AG08396 (cell line): ENCODE measurements around the gene FOXQ1.
A peak's percentile ranks its signal among the peaks of the same experiment; 100 is the strongest.
"Not testable (repeated sequence)": the region's sequence is repeated elsewhere in the genome, so short reads cannot be mapped to it uniquely, and the experiment has no call there.

Experiments used
- DNase-seq: peaks from one replicate; pipeline ENCODE4 v3.0.0; 2012; ENCODE audit warnings: low spot score, mixed read lengths

Gene FOXQ1

GRCh38 chr6:1291381-1291780, 20.5 kb upstream of the FOXQ1 start:
- no peak for DNase-seq

- DNase-seq: no peak
Measured at GRCh38 chr6:1295420-1295819, 16.5 kb upstream of the FOXQ1 start.

GRCh38 chr6:1296079-1296478, 15.8 kb upstream of the FOXQ1 start:
- DNase-seq: no peak

GRCh38 chr6:1296542-1296941, 15.4 kb upstream of the FOXQ1 start:
- peak; percentile 30 for DNase-seq

- no peak for DNase-seq
Measured at GRCh38 chr6:1297746-1298145, 14.2 kb upstream of the FOXQ1 start.

GRCh38 chr6:1298768-1299167, 13.1 kb upstream of the FOXQ1 start:
- no peak for DNase-seq

GRCh38 chr6:1306133-1306532, 5.8 kb upstream of the FOXQ1 start:
- DNase-seq: no peak

- DNase-seq: no peak
Measured at GRCh38 chr6:1309366-1309765, 2.5 kb upstream of the FOXQ1 start.

- DNase-seq: no peak
Measured at GRCh38 chr6:1310628-1311399, 1.1 kb upstream of the FOXQ1 start.

GRCh38 chr6:1312203-1312472, 240 bp downstream of the FOXQ1 start:
- no peak for DNase-seq

GRCh38 chr6:1312473-1313367, 822 bp downstream of the FOXQ1 start:
- peak; percentile 53 for DNase-seq

- peak; percentile 53 for DNase-seq
Measured at GRCh38 chr6:1313384-1313766, 1.5 kb downstream of the FOXQ1 start.

GRCh38 chr6:1313767-1314503, 2.0 kb downstream of the FOXQ1 start:
- peak; percentile 81 for DNase-seq

GRCh38 chr6:1314617-1315016, 2.7 kb downstream of the FOXQ1 start:
- DNase-seq: no peak

- no peak for DNase-seq
Measured at GRCh38 chr6:1315201-1315559, 3.3 kb downstream of the FOXQ1 start.

GRCh38 chr6:1315560-1316386, 3.9 kb downstream of the FOXQ1 start:
- no peak for DNase-seq

- peak; percentile 54 for DNase-seq
Measured at GRCh38 chr6:1316489-1316971, 4.6 kb downstream of the FOXQ1 start.

GRCh38 chr6:1317302-1317815, 5.5 kb downstream of the FOXQ1 start:
- no peak for DNase-seq

- no peak for DNase-seq
Measured at GRCh38 chr6:1318036-1318435, 6.1 kb downstream of the FOXQ1 start.

GRCh38 chr6:1318584-1318983, 6.7 kb downstream of the FOXQ1 start:
- not testable (repeated sequence) for DNase-seq

- no peak for DNase-seq
Measured at GRCh38 chr6:1321738-1322137, 9.8 kb downstream of the FOXQ1 start.

GRCh38 chr6:1322156-1322555, 10.3 kb downstream of the FOXQ1 start:
- DNase-seq: no peak
